DMS 273 (cell line): Measurements from ENCODE around the gene XCR1.

ENCODE experiments used
- DNase-seq: peaks from one replicate; lab custom pipeline; 2025; ENCODE audit not compliant: unreplicated experiment; lab: John Stamatoyannopoulos, UW

The XCR1 gene

GRCh38 chr3:45984331-45985312, 42.7 kb downstream of the XCR1 start:
- no peak for DNase-seq

GRCh38 chr3:45983770-45984169, 43.5 kb downstream of the XCR1 start:
- no peak for DNase-seq

- no peak for DNase-seq
Measured at GRCh38 chr3:45981346-45982074, 45.8 kb downstream of the XCR1 start.

GRCh38 chr3:45980819-45981218, 46.5 kb downstream of the XCR1 start:
- no peak for DNase-seq

- no peak for DNase-seq
Measured at GRCh38 chr3:45980229-45980813, 47.0 kb downstream of the XCR1 start.

- no peak for DNase-seq
Measured at GRCh38 chr3:45979378-45979777, 47.9 kb downstream of the XCR1 start.

GRCh38 chr3:45978006-45978761, 49.1 kb downstream of the XCR1 start:
- DNase-seq: no peak

GRCh38 chr3:45976191-45977091, 50.8 kb downstream of the XCR1 start:
- DNase-seq: no peak

GRCh38 chr3:45975686-45976085, 51.6 kb downstream of the XCR1 start:
- no peak for DNase-seq

GRCh38 chr3:45974686-45975085, 52.6 kb downstream of the XCR1 start:
- no peak for DNase-seq

- no peak for DNase-seq
Measured at GRCh38 chr3:45972534-45973402, 54.5 kb downstream of the XCR1 start.

- DNase-seq: no peak
Measured at GRCh38 chr3:45969953-45970352, 57.3 kb downstream of the XCR1 start.

- no peak for DNase-seq
Measured at GRCh38 chr3:45969116-45969515, 58.2 kb downstream of the XCR1 start.

GRCh38 chr3:45968706-45969105, 58.6 kb downstream of the XCR1 start:
- no peak for DNase-seq

GRCh38 chr3:45968149-45968548, 59.1 kb downstream of the XCR1 start:
- DNase-seq: no peak

GRCh38 chr3:45967724-45968123, 59.6 kb downstream of the XCR1 start:
- no peak for DNase-seq
